GM18907 (cell line): ENCODE data around the gene HSPB7.
"Not testable (repeated sequence)": the region's sequence is repeated elsewhere in the genome, so short reads cannot be mapped to it uniquely, and the experiment has no call there.

Experiments used
- ATAC-seq: cut with Tn5 transposase; IDR thresholded peaks from one replicate; pipeline ENCODE4 v1.9.1; 2021; ENCODE audit warnings: mild to moderate bottlenecking, moderate library complexity; ENCODE audit not compliant: unreplicated experiment

HSPB7 gene

GRCh38 chr1:16023050-16023653 lies 5.3 kb upstream of the HSPB7 start:
- ATAC-seq, result no peak

GRCh38 chr1:16022393-16022792 lies 4.5 kb upstream of the HSPB7 start:
- no peak for ATAC-seq

GRCh38 chr1:16021681-16022080 lies 3.8 kb upstream of the HSPB7 start, which contains the start of gene CLCNKA:
Gene CLCNKA (plus strand): TSS chr1:16022036. CDS start chr1:16022620, 584 bp downstream.
- no peak for ATAC-seq

- ATAC-seq, result not testable (repeated sequence)
Observed at GRCh38 chr1:16020878-16021277, 3.0 kb upstream of the HSPB7 start.

- no peak for ATAC-seq
Observed at GRCh38 chr1:16020325-16020724, 2.5 kb upstream of the HSPB7 start.

GRCh38 chr1:16019644-16020277 lies 1.9 kb upstream of the HSPB7 start:
- no peak for ATAC-seq

GRCh38 chr1:16018749-16019643 lies 1.2 kb upstream of the HSPB7 start:
- ATAC-seq, result no peak

GRCh38 chr1:16018308-16018707 lies 465 bp upstream of the HSPB7 start:
- no peak for ATAC-seq

GRCh38 chr1:16017076-16017460 lies 775 bp downstream of the HSPB7 start:
- no peak for ATAC-seq

GRCh38 chr1:16015960-16016901 lies 1.6 kb downstream of the HSPB7 start:
- no peak for ATAC-seq

GRCh38 chr1:16015491-16015890 lies 2.4 kb downstream of the HSPB7 start:
- ATAC-seq, result no peak

GRCh38 chr1:16014509-16015482 lies 3.0 kb downstream of the HSPB7 start:
- no peak for ATAC-seq

GRCh38 chr1:16013908-16014258 lies 4.0 kb downstream of the HSPB7 start:
- no peak for ATAC-seq

GRCh38 chr1:16013220-16013907 lies 4.5 kb downstream of the HSPB7 start:
- ATAC-seq, result no peak

- no peak for ATAC-seq
Observed at GRCh38 chr1:16012590-16013219, 5.1 kb downstream of the HSPB7 start.

- ATAC-seq, result no peak
Observed at GRCh38 chr1:16011936-16012589, 5.8 kb downstream of the HSPB7 start.

GRCh38 chr1:16010837-16011236 lies 7.0 kb downstream of the HSPB7 start:
- ATAC-seq, result no peak

GRCh38 chr1:16009678-16010077 lies 8.2 kb downstream of the HSPB7 start:
- no peak for ATAC-seq
